Neural cell (in vitro differentiated cells): ENCODE data around the gene GRK4.

ENCODE experiments used
- CTCF ChIP-seq: fragments of 450-650 bp; IDR thresholded peaks from 2 replicates; pipeline ENCODE4 v1.5.1; 2014; ENCODE audit warnings: antibody characterized with exemption, mild to moderate bottlenecking, moderate library complexity; ENCODE audit not compliant: poor library complexity, severe bottlenecking
- EZH2 ChIP-seq: fragments of 200-600, 300-800 bp; shearing (Covaris generic), sonication (generic); IDR thresholded peaks from 2 replicates; pipeline ENCODE4 v1.6.1; 2014; ENCODE audit warnings: antibody characterized with exemption, low read length, borderline replicate concordance, mild to moderate bottlenecking; ENCODE audit not compliant: insufficient read depth, poor library complexity, severe bottlenecking
- POLR2AphosphoS5 ChIP-seq: IDR thresholded peaks from 2 replicates; pipeline ENCODE4 v1.6.1; 2012
- RAD21 ChIP-seq: fragments of 450-650 bp; conservative IDR thresholded peaks from 2 replicates; pipeline ENCODE4 v1.6.1; 2014; ENCODE audit warnings: antibody characterized with exemption, mild to moderate bottlenecking, moderate library complexity
- TAF1 ChIP-seq: IDR thresholded peaks from 2 replicates; pipeline ENCODE4 v1.6.1; 2012; ENCODE audit warnings: low read depth

GRCh38 chr4:3060946-3061345 is 97.6 kb downstream of the GRK4 start:
- TF ChIP-seq CTCF, result no peak
- no peak for TF ChIP-seq RAD21
- no peak for TF ChIP-seq POLR2AphosphoS5
- no peak for TF ChIP-seq EZH2
- no peak for TF ChIP-seq TAF1
